PC-3 (cell line): ENCODE results near the gene AKAP8. TPM values are rescaled to one million over a fixed set of nuclear protein-coding genes. Genes with fewer than 3 reads are reported as not detected.
"Not testable (repeated sequence)": the region's sequence is repeated elsewhere in the genome, so short reads cannot be mapped to it uniquely, and the experiment has no call there.

Experiments used
- ATAC-seq: fragments of 200-7000 bp; cut with Tn5 transposase; 2 replicates; pipeline ENCODE4 v1.9.1; 2020; ENCODE audit warnings: mild to moderate bottlenecking, moderate library complexity
- BruUV-seq: library from RNA; stranded (reverse); fragments of 400-500 nt; replicated peaks from 2 replicates; lab custom pipeline; 2021; lab: Mats Ljungman, UMichigan
- CTCF ChIA-PET: fragments of 300-600 bp; sonication (Branson Sonifier 250); formaldehyde crosslinking; loops from one replicate; lab custom pipeline; 2022; ENCODE audit warnings: antibody characterized with exemption; lab: Charles Lee
- POLR2A ChIA-PET: fragments of 300-600 bp; sonication (Branson Sonifier 250); formaldehyde crosslinking; loops from one replicate; lab custom pipeline; 2022; ENCODE audit warnings: antibody characterized with exemption; ENCODE audit not compliant: unreplicated experiment; lab: Charles Lee
- DNase-seq: peaks from one replicate; pipeline ENCODE4 v3.0.0-alpha.2; 2015
- H2AFZ ChIP-seq: fragments of 300-600 bp; sonication (generic); 2 replicates; pipeline ENCODE4 v1.6.0; 2016; ENCODE audit warnings: antibody characterized with exemption, low read length
- H3F3A ChIP-seq: fragments of 300-600 bp; sonication (generic); one replicate; pipeline ENCODE4 v1.6.0; 2017; ENCODE audit warnings: antibody characterized with exemption, low read length, control low read depth, mild to moderate bottlenecking; ENCODE audit not compliant: unreplicated experiment
- H3K27ac ChIP-seq: fragments of 300-600 bp; sonication (generic); 2 replicates; pipeline ENCODE4 v1.5.1; 2016; ENCODE audit warnings: mild to moderate bottlenecking, low read length
- H3K27me3 ChIP-seq: fragments of 300-600 bp; sonication (generic); 2 replicates; pipeline ENCODE4 v1.6.1; 2016; ENCODE audit warnings: low read length, mixed read lengths
- H3K36me3 ChIP-seq: fragments of 300-600 bp; sonication (generic); 2 replicates; pipeline ENCODE4 v1.6.1; 2016; ENCODE audit warnings: low read depth, mixed run types, low read length, mixed read lengths
- H3K4me1 ChIP-seq: fragments of 300-600 bp; sonication (generic); 2 replicates; pipeline ENCODE4 v1.5.1; 2016; ENCODE audit warnings: low read length; ENCODE audit not compliant: insufficient read depth
- H3K4me2 ChIP-seq: fragments of 300-600 bp; sonication (generic); 2 replicates; pipeline ENCODE4 v1.6.0; 2016; ENCODE audit warnings: low read length
- H3K4me3 ChIP-seq: fragments of 300-600 bp; sonication (generic); 2 replicates; pipeline ENCODE4 v1.5.1; 2016; ENCODE audit warnings: mild to moderate bottlenecking, low read length, mixed read lengths
- H3K79me2 ChIP-seq: fragments of 300-600 bp; sonication (generic); 2 replicates; pipeline ENCODE4 v1.6.1; 2017; ENCODE audit warnings: low read length, mixed read lengths
- H3K9ac ChIP-seq: fragments of 300-600 bp; sonication (generic); 2 replicates; pipeline ENCODE4 v1.6.0; 2016; ENCODE audit warnings: mild to moderate bottlenecking, low read length
- H3K9me2 ChIP-seq: fragments of 300-600 bp; sonication (generic); replicated peaks from 2 replicates; pipeline ENCODE4 v1.6.1; 2016; ENCODE audit warnings: mixed run types, low read length, mixed read lengths
- H3K9me3 ChIP-seq: fragments of 300-600 bp; sonication (generic); 2 replicates; pipeline ENCODE4 v1.6.1; 2016; ENCODE audit warnings: low read length, mixed read lengths
- H4K20me1 ChIP-seq: fragments of 300-600 bp; sonication (generic); 2 replicates; pipeline ENCODE4 v1.6.1; 2016; ENCODE audit warnings: low read length, mixed read lengths
- EZH2 ChIP-seq: fragments of 300-600 bp; sonication (generic); IDR thresholded peaks from one replicate; pipeline ENCODE4 v1.6.1; 2017; ENCODE audit warnings: antibody characterized with exemption, mild to moderate bottlenecking, low read length; ENCODE audit not compliant: unreplicated experiment
- EZH2phosphoT487 ChIP-seq: fragments of 300-600 bp; sonication (generic); IDR thresholded peaks from 2 replicates; pipeline ENCODE4 v1.6.1; 2018; ENCODE audit warnings: mild to moderate bottlenecking, antibody characterized with exemption, low read length, borderline replicate concordance
- intact Hi-C: fragments of 100-400 bp; cut with micrococcal nuclease; formaldehyde crosslinking; loops from 2 replicates; pipeline ENCODE4 v1.9.0; 2023
- total RNA-seq: library from RNA; depleted of rRNA; stranded (reverse); fragments of >200 nt; gene quantifications from 2 replicates; pipeline ENCODE4 v1.2.3, GENCODE V29; 2014
- TF ChIP-seq, protein P1 (sequence below): fragments of 300-600 bp; sonication (generic); conservative IDR thresholded peaks from 2 replicates; pipeline ENCODE4 v1.5.1; 2017; ENCODE audit warnings: antibody characterized with exemption, low read depth, mild to moderate bottlenecking, low read length

AKAP8 gene
- total RNA-seq, 1 experiment from 2014 or later = 36.3 TPM

DNA sequence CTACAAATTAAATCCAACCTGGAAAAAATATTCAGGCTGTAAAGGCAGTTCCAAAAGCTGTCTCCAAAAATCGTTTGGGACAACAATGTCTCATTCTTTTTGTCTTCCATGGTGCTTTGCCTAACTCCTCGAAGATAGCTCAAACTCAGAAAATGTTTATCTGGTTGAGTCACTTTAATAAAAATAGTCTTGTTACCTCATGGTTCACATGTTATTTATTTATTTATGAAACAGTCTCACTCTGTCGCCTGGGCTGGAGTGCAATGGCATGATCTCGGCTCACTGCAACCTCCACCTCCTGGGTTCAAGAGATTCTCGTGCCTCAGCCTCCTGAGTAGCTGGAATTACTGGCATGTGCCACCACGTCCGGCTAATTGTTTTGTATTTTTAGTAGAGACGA lies 42.4 kb downstream of the AKAP8 start:
- Histone ChIP-seq H3F3A (no peaks in the 10 kb centered on the region), H3K9ac (no peak overlapping the region), H3K4me1 (peaks cover 10% of the 10 kb centered on the region; the same call in 1 of the 2 replicates), H3K4me2 (no peak overlapping the region), H3K4me3 (no peak overlapping the region), H3K79me2 (peaks cover 18% of the 10 kb centered on the region), H4K20me1 (no peaks in the 10 kb centered on the region), H3K36me3 (peaks cover 2% of the 10 kb centered on the region; the same call in 1 of the 2 replicates), H3K9me3 (no peaks in the 10 kb centered on the region), H3K27ac (peak overlapping the region; percentile 19; the same call in 1 of the 2 replicates), H2AFZ (no peak overlapping the region), H3K9me2 (no peaks in the 10 kb centered on the region), H3K27me3 (no peaks in the 10 kb centered on the region)
- TF ChIP-seq EZH2 = no peak
- no peak for TF ChIP-seq EZH2phosphoT487
- TF ChIP-seq, protein P1, sequence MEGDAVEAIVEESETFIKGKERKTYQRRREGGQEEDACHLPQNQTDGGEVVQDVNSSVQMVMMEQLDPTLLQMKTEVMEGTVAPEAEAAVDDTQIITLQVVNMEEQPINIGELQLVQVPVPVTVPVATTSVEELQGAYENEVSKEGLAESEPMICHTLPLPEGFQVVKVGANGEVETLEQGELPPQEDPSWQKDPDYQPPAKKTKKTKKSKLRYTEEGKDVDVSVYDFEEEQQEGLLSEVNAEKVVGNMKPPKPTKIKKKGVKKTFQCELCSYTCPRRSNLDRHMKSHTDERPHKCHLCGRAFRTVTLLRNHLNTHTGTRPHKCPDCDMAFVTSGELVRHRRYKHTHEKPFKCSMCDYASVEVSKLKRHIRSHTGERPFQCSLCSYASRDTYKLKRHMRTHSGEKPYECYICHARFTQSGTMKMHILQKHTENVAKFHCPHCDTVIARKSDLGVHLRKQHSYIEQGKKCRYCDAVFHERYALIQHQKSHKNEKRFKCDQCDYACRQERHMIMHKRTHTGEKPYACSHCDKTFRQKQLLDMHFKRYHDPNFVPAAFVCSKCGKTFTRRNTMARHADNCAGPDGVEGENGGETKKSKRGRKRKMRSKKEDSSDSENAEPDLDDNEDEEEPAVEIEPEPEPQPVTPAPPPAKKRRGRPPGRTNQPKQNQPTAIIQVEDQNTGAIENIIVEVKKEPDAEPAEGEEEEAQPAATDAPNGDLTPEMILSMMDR = no peak
- no TSS peak for BruUV-seq
- CTCF ChIA-PET = no interaction called here
- peak; percentile 58 for DNase-seq
- intact Hi-C loops = loop anchor here (1.0 kb wide), 1 partner anchor 55 kb away; no protein-coding TSS in a partner anchor
- POLR2A ChIA-PET = interaction anchor here (0.5 to 0.7 kb wide), 3 partner anchors 34 to 1533 kb away, joined by 3 to 4 read pairs (median 3); no protein-coding TSS in a partner anchor
- ATAC-seq = peak; percentile 72

DNA sequence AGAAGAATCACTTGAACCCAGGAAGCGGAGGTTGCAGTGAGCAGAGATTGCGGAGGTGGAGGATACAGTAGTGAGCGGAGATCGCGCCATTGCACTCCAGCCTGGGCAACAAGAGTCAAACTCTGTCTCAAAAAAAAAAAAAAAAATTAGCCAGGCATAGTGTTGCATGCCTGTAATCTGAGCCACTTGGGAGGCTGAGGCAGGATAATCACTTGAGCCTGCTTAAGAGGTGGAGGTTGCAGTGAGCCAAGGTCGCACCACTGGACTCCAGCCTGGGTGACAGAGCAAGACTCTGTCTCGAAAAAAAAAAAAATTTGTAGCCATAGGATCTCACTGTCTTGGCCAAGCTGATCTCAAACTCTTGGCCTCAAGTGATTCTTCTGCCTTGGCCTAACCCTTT lies 43.6 kb downstream of the AKAP8 start:
- intact Hi-C loops, DNase-seq, H3K4me2 ChIP-seq, H3K9me2 ChIP-seq, H3K27me3 ChIP-seq, CTCF ChIA-PET, H2AFZ ChIP-seq, H3K4me1 ChIP-seq, H3F3A ChIP-seq, H4K20me1 ChIP-seq, H3K27ac ChIP-seq, H3K36me3 ChIP-seq, H3K9me3 ChIP-seq, ATAC-seq, BruUV-seq, H3K4me3 ChIP-seq, H3K9ac ChIP-seq: not testable (repeated sequence)
- POLR2A ChIA-PET = interaction anchor here (0.6 kb wide), 1 partner anchor 136 kb away, joined by 6 read pairs; no protein-coding TSS in a partner anchor
- H3K79me2 ChIP-seq = peaks cover 24% of the 10 kb centered on the region

DNA sequence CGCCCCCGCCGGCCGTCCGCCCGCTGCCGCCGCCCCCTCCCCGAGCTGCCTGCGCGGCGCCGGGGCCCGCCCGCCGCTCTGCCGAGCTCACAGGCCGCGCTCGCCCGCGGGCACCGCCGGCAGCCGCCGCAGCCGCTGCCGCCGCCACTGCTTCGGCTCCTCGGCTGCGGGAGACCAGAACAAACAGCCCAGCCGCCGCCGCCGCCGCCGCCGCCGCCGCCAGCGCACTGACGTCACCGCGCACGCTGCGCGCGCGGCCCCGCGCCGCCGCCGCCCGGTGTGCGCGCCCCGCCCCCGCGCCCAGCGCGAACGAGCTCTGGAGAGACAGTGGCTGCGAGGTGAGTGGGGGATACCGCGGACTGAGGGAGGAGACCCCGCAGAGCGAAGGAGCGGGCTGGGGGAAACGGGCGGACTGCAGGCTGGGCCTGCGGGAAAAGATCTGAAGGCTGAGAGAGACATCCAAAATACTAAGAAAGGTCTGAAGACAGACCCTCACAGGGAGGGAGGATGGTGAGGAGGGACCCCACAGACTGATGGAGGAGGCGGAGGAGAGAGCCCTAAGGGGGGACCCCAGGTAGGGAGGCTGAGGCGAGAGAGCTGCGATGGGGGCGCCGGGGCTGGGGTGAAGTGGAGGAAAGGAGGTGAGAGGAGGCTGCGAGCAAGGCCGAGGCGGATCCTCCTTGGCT lies 47.1 kb downstream of the AKAP8 start, which contains the start of gene BRD4:
BRD4 (minus strand) TSS at position 229 of the 686 bp plus-strand sequence. CDS start 59,440 bp downstream, outside the sequence.
- H3K36me3 ChIP-seq = no peaks in the 10 kb centered on the region
- ChIA-PET CTCF (no interaction called here), POLR2A (interaction anchor here (0.7 kb wide), 1 partner anchor 56 kb away, joined by 3 read pairs; no protein-coding TSS in a partner anchor)
- peaks cover 60% of the 10 kb centered on the region for H3K79me2 ChIP-seq
- peak within 1 kb of the TSS; percentile 100 for H3K4me2 ChIP-seq
- peaks cover 27% of the 10 kb centered on the region for H3K4me1 ChIP-seq
- peak within 1 kb of the TSS; percentile 99 for H3K4me3 ChIP-seq
- peak within 1 kb of the TSS; percentile 92 for H3K9ac ChIP-seq
- H3F3A ChIP-seq = no peaks in the 10 kb centered on the region
- BruUV-seq = TSS peak; percentile 55
- H3K9me3 ChIP-seq = no peaks in the 10 kb centered on the region
- H3K27me3 ChIP-seq = no peaks in the 10 kb centered on the region
- DNase-seq (peak; percentile 62), ATAC-seq (peak; percentile 46)
- peak within 1 kb of the TSS; percentile 87 for H2AFZ ChIP-seq
- intact Hi-C loops = loop anchor here (5.0 kb wide), 2 partner anchors 35 to 70 kb away; no protein-coding TSS in a partner anchor
- no peaks in the 10 kb centered on the region for H3K9me2 ChIP-seq
- H3K27ac ChIP-seq = peak within 1 kb of the TSS; percentile 81
- peaks cover 40% of the 10 kb centered on the region for H4K20me1 ChIP-seq
- TF ChIP-seq EZH2phosphoT487 = no peak
- TF ChIP-seq, protein P1 = no peak
- no peak for TF ChIP-seq EZH2
